NCI-H2081 treated with DMSO at 0.1 percent for 48 hours (cell line): ENCODE data around the gene STAT5A.
"Not testable (repeated sequence)": the region's sequence is repeated elsewhere in the genome, so short reads cannot be mapped to it uniquely, and the experiment has no call there.

Experiments used
- DNase-seq: peaks from one replicate; lab custom pipeline; 2025; lab: John Stamatoyannopoulos, UW

Gene STAT5A

GRCh38 chr17:42333053-42333452 lies 44.8 kb downstream of the STAT5A start:
- DNase-seq = no peak

DNA sequence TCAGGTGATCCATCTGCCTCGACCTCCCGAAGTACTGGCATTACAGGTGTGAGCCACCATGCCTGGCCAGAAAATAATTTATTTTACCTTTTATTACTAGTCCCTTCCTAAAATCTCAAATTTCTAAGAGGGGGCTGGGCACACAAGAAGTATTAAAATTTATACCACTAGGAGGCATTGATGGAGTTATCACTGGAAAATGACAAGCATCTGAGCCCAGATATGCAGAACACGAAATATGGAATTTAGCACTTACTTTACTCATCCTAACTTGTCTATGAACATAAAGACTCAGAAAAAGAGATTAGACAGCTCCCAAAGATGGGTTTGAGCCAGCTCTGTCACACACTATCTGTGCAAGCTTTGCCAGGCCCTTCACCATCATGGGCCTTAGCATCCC lies 46.4 kb downstream of the STAT5A start:
- DNase-seq = no peak

DNA sequence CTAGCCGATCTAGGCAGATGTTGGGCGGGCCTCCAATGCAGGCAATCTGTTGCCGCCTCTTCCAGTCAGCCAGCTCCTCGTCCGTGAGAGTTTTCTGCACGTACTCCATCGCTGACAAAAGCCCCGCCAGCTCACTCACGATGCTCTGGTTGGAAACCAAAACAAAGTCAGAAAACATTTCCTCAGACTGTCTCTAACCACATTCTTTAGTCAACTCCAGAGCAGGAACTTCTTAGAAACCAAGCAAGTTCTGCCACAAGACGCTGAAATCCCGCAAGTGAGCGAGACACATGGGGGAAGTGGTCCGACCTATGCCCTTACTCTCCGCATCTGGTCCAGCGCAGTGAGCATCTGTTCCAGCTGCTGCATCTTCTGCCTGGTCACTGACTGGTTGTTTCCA lies 49.1 kb downstream of the STAT5A start:
- DNase-seq = no peak

DNA sequence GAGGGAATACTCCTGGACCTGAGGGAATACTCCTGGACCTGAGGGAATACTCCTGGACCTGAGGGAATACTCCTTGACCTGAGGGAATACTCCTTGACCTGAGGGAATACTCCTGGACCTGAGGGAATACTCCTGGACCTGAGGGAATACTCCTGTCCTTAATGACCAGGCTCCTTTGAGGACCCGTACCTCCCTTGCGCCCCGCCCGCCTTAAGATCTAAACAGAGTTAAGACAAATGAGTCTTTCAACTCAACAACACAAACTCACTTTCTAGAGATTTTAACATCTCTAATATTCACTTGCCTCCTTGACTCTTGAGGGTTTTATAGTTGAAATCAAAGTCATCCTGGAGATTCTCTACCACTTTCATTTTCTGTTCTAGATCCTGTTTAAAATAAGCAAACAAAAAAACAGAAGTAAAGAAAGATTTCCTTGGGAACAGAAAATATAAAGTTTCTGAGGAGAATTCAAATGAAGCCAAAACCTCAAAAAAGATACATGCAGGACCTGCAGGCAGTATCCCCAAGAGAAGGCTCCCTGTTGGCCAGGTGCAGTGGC lies 50.2 kb downstream of the STAT5A start:
- no peak for DNase-seq

- DNase-seq = no peak
Observed at GRCh38 chr17:42339221-42339620, 50.9 kb downstream of the STAT5A start.

DNA sequence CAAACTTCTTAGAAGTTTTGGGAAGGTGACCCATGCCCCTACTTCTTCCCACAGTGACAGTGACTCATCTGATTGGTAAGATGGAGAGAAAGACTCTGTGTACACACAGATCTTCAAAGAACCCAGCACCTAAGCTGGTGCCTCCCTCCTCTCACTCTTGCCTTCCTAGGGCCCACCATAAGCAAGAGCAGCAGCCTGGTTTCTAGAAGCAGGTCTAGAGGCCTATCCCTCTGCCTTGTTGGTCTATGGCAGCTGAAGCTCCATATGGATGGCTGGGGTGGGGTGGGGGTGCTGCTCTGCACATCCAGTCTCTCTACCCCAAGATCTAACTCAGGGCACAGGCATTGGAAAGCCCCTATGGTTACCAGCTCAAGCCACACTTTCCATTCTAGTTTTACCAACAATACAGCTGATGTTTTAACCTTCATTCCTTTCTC lies 52.4 kb downstream of the STAT5A start:
- no peak for DNase-seq

GRCh38 chr17:42341568-42341967 lies 53.3 kb downstream of the STAT5A start:
- no peak for DNase-seq

DNA sequence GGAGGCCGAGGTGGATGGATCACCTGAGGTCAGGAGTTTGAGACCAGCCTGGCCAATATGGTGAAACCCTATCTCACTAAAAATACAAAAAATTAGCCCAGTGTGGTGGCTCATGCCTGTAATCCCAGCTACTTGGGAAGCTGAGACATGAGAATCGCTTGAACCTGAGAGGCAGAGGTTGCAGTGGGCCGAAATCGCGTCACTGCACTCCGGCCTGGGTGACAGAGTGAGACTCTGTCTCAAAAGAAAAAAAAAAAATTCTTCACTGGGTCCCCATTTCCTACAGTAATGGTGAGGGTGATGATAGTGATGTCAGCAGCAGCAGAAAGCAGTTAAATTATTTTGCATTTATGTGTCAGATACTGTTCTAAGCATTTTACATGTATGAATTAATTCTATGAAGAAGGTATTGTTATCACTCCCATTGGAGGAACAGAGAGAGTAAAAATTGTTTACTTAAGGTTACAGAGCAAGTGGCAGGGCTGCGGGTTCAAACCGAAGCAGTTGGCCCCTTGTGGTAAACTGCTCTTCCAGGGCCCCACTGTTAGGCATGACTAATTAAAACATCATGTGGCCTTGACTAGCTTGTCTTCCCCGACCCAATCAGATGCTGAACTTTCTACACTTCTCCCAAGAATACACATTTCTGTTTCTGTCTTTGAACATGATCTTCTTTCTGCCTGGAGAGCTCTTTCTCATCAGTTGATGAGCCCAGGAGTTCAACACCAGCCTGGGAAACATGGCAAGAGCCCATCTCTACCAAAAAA lies 54.1 kb downstream of the STAT5A start:
- no peak for DNase-seq

- DNase-seq = no peak
Observed at GRCh38 chr17:42345396-42346073, 57.2 kb downstream of the STAT5A start.

DNA sequence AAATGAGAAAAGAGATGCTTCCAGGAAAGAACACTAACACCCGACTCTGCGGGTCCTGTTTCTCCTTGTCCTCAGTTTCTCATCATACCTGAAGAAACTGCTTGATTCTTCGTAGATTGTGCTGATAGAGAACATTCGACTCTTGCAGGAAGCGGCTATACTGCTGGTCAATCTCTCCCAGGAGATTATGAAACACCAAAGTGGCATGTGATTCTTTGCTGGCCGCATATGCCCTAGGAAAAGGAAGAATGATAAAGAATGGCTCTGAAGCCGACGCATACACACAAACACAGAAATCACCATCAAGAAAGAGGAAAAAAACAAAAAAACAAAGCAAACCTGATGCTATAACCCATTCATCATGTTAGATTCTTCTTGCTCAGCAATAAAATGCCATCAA lies 58.2 kb downstream of the STAT5A start:
- DNase-seq = no peak

DNA sequence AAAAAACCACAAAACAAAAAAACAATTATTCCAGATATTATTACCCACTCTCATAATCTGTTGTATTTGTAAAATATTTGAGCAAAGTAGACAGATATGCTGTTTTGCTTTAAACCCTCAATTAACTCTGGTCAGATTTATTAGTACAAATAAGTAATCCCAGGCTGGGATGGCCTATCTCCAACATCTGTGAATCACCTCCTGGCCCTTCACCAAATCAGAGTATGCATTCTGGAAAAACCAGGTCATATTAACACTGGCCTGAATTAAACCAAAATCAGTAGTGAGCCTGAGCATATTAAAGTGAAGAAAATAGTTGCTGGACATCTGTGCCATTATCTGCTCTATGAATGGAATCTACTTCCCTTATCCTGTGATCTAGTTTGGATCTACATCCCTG lies 58.9 kb downstream of the STAT5A start:
- no peak for DNase-seq

DNA sequence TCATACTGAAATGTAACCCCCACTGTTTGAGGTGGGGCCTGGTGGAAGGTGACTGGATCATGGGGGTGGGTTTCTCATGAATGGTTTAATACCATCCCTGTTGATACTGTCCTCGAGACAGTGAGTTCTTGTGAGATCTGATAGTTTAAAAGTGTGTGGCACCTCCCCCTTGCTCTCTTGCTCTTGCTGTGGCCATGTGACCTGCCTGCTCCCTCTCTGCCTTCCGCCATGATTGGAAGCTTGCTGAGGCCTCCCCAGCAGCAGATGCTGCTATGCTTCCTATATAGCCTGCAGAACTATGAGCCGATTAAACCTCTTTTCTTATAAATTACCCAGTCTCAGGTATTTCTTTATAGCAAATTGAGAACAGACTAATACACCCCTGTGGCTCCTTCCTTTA lies 59.3 kb downstream of the STAT5A start:
- DNase-seq = no peak

DNA sequence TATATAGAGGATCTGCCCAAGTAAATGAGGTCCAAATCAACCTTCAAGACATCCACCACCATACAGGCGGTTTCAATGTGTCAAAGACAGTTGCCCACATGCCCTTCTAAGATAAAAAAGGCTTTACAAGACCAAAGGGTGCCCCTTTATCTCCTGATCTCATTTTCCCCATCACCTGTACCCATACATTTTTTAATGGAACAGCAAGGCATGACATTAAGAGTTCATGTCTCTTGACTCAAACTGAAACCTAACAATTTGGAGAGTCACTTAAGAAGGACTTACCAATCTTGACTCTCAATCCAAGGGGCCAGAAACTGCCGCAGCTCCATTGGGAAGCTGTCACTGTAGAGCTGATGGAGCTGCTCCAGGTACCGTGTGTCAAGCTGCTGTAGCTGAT lies 59.8 kb downstream of the STAT5A start:
- DNase-seq = no peak

GRCh38 chr17:42354956-42355843 lies 66.9 kb downstream of the STAT5A start:
- no peak for DNase-seq

- no peak for DNase-seq
Observed at GRCh38 chr17:42358434-42358833, 70.1 kb downstream of the STAT5A start.

DNA sequence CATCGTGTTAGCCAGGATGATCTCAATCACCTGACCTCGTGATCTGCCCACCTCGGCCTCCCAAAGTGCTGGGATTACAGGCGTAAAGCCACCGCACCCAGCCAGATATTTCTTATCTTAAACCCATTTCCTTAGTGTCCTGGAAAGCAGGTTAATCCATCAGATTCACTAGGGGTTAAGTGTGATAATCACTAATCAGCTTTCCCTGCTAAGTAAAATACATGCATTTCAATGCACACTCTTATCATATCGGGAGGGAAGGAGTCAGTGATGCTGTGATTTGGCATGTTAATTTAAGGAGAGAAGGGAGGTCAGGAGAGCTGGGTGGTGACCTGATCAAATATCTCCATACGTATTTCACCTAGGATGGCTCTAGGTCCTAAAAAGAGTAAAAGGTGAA lies 70.8 kb downstream of the STAT5A start:
- no peak for DNase-seq

- not testable (repeated sequence) for DNase-seq
Observed at GRCh38 chr17:42360388-42360787, 72.1 kb downstream of the STAT5A start.
